OCI-LY3 (cell line): ENCODE results near the gene UBAP2.

Source experiments
- CTCF ChIP-seq: fragments of 200-600, 300-600 bp; sonication (generic); IDR thresholded peaks from 2 replicates; pipeline ENCODE4 v1.5.1; 2014; ENCODE audit warnings: antibody characterized with exemption, low read length, low read depth
- EZH2phosphoT487 ChIP-seq: fragments of 200-600 bp; shearing (Covaris generic); IDR thresholded peaks from 2 replicates; pipeline ENCODE4 v1.6.1; 2018; ENCODE audit warnings: antibody characterized with exemption, mixed run types, low read depth

DNA sequence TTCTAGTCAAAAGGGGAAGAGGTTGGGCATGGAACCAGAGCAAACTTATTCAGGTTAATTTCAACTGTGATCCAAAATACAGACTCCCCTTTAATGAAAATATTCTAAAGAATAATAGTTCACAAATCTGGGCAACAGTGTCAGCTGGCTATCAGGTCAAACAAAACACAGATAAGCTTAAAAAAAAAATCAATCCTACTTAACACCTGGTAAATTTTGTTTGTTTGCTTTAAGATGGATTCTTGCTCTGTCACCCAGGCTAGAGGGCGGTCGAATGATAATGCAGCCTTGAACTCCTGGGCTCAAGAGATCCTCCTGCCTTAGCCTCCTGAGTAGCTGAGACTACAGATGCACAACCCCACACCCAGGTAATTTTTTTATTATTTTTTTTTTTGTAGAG, 89.0 kb downstream of the UBAP2 start:
- TF ChIP-seq CTCF (no peak), EZH2phosphoT487 (no peak)
